K562 (cell line): Measurements from ENCODE around the gene RBM34. TPM values are rescaled to one million over a fixed set of nuclear protein-coding genes. Genes with fewer than 3 reads are reported as not detected.
A peak's percentile ranks its signal among the peaks of the same experiment; 100 is the strongest.

Experiments used
- ATAC-seq: fragments of 200-7000 bp; cut with Tn5 transposase; 3 replicates; pipeline ENCODE4 v1.9.1; 2020; ENCODE audit warnings: moderate library complexity
- BruUV-seq: library from RNA; stranded (reverse); fragments of 400-500 nt; replicated peaks from 2 replicates; lab custom pipeline; 2021; lab: Mats Ljungman, UMichigan
- CTCF ChIA-PET: fragments of 300-600 bp; formaldehyde crosslinking; extraction: SDS; loops from one replicate; lab custom pipeline; 2021; ENCODE audit warnings: low intra/inter-chr PET ratio; lab: Yijun Ruan, JAX
- POLR2A ChIA-PET: fragments of 300-600, 350-650 bp; sonication (Branson Sonifier 250); formaldehyde crosslinking; extraction: SDS; loops from one replicate; lab custom pipeline; 2021; ENCODE audit warnings: antibody characterized with exemption, inconsistent platforms; lab: Yijun Ruan, JAX
- DNase-seq, 4 experiments: peaks; one replicate each; pipeline versions ENCODE4 v3.0.0 to v3.0.0-alpha.2; 2011 to 2018; ENCODE audit warnings: low spot score in 3 of 4, mixed read lengths in 3 of 4; ENCODE audit errors: extremely low read depth in 1 of 4
- FAIRE-seq: peaks from 2 replicates; lab custom pipeline; 2011; peaks lifted over from hg19 to GRCh38; lab: Jason Lieb, UNC
- H2AFZ ChIP-seq: 2 replicates; pipeline ENCODE4 v1.6.0; 2011; ENCODE audit warnings: low read depth, low read length, control low read depth, inconsistent platforms
- H3K27ac ChIP-seq: fragments of 200-600 bp; 3 replicates; pipeline ENCODE4 v1.8.0; 2011; ENCODE audit warnings: low read depth, mild to moderate bottlenecking, control low read depth, inconsistent platforms, low read length, moderate library complexity, mixed read lengths; ENCODE audit errors: extremely low read depth
- H3K27me3 ChIP-seq, 2 experiments: fragments of 300-600 bp in 1 of 2; 2 replicates in 1 of 2; 3 replicates in 1 of 2; pipeline versions ENCODE4 v1.6.0 to v1.8.0; 2011; ENCODE audit warnings: inconsistent platforms in 2 of 2, low read length in 2 of 2, mild to moderate bottlenecking in 1 of 2, mixed read lengths in 1 of 2, moderate library complexity in 1 of 2; ENCODE audit not compliant: control insufficient read depth in 2 of 2, insufficient read depth in 2 of 2
- H3K36me3 ChIP-seq: fragments of 300-600 bp; 3 replicates; pipeline ENCODE4 v1.8.0; 2011; ENCODE audit warnings: mild to moderate bottlenecking, low read length, inconsistent platforms; ENCODE audit not compliant: control insufficient read depth, insufficient read depth
- H3K4me1 ChIP-seq, 2 experiments: fragments of 200-600 bp in 1 of 2; replicated peaks in 1 of 2; 2 replicates in 1 of 2; 3 replicates in 1 of 2; pipeline versions ENCODE4 v1.5.1 to v1.8.0; 2011; ENCODE audit warnings: inconsistent platforms in 2 of 2, low read length in 2 of 2, mild to moderate bottlenecking in 1 of 2, mixed read lengths in 1 of 2, moderate library complexity in 1 of 2; ENCODE audit not compliant: control insufficient read depth in 2 of 2, insufficient read depth in 2 of 2
- H3K4me2 ChIP-seq: 2 replicates; pipeline ENCODE4 v1.6.1; 2011; ENCODE audit warnings: low read length, control low read depth, inconsistent platforms, mixed read lengths; ENCODE audit not compliant: insufficient read depth
- H3K4me3 ChIP-seq: fragments of 200-600 bp; sonication (generic), shearing (Covaris generic); 2 replicates; pipeline ENCODE4 v1.5.1; 2016; ENCODE audit warnings: control low read depth, inconsistent platforms
- H3K79me2 ChIP-seq: fragments of 200-600 bp; 3 replicates; pipeline ENCODE4 v1.8.0; 2011; ENCODE audit warnings: low read length, inconsistent platforms; ENCODE audit not compliant: control insufficient read depth, insufficient read depth
- H3K9ac ChIP-seq, 2 experiments: 2 replicates each; pipeline versions ENCODE4 v1.6.0 to v1.6.1; 2011; ENCODE audit warnings: low read depth in 2 of 2, low read length in 2 of 2, control low read depth in 1 of 2, inconsistent platforms in 1 of 2, mild to moderate bottlenecking in 1 of 2, mixed read lengths in 1 of 2; ENCODE audit not compliant: insufficient read depth in 1 of 2
- H3K9me1 ChIP-seq: one replicate; pipeline ENCODE4 v1.6.0; 2011; ENCODE audit warnings: inconsistent platforms, mild to moderate bottlenecking, low read length, moderate library complexity; ENCODE audit not compliant: control insufficient read depth, insufficient read depth
- H3K9me3 ChIP-seq: replicated peaks from 2 replicates; pipeline ENCODE4 v1.5.1; 2011; ENCODE audit warnings: low read depth, low read length, inconsistent platforms; ENCODE audit not compliant: control insufficient read depth, insufficient read depth
- H4K20me1 ChIP-seq: replicated peaks from 2 replicates; pipeline ENCODE4 v1.6.1; 2011; ENCODE audit warnings: low read length, inconsistent platforms, mixed read lengths; ENCODE audit not compliant: control insufficient read depth, insufficient read depth
- CBX1 ChIP-seq: sonication (generic); IDR thresholded peaks from 2 replicates; pipeline ENCODE4 v1.6.1; 2016; ENCODE audit warnings: antibody characterized with exemption, low read depth, mild to moderate bottlenecking
- CXXC5 ChIP-seq: fragments of 250-450 bp; sonication (Bioruptor Pico); IDR thresholded peaks from 2 replicates; pipeline ENCODE4 v1.8.0; 2022; ENCODE audit warnings: inconsistent platforms, mild to moderate bottlenecking, moderate library complexity
- ERF ChIP-seq: fragments of 450-650 bp; formaldehyde crosslinking; IDR thresholded peaks from 2 replicates; pipeline ENCODE4 v1.4.0; 2020; ENCODE audit warnings: mild to moderate bottlenecking, mixed read lengths
- NFRKB ChIP-seq: fragments of 450-650 bp; IDR thresholded peaks from 2 replicates; pipeline ENCODE4 v1.6.1; 2016; ENCODE audit warnings: low read depth
- PATZ1 ChIP-seq: fragments of 250-450 bp; sonication (Bioruptor Pico); IDR thresholded peaks from 2 replicates; pipeline ENCODE4 v1.5.0; 2020; ENCODE audit warnings: mild to moderate bottlenecking, borderline replicate concordance
- POLR2B ChIP-seq: fragments of 450-650 bp; IDR thresholded peaks from 2 replicates; pipeline ENCODE4 v1.6.1; 2018; ENCODE audit warnings: low read depth; ENCODE audit not compliant: partially characterized antibody
- RFX1 ChIP-seq: fragments of 450-650 bp; IDR thresholded peaks from 2 replicates; pipeline ENCODE4 v1.6.1; 2016; ENCODE audit warnings: mild to moderate bottlenecking, moderate library complexity
- RUNX1 ChIP-seq: sonication (generic); IDR thresholded peaks from 2 replicates; pipeline ENCODE4 v1.6.1; 2016; ENCODE audit warnings: antibody characterized with exemption, low read depth
- SIX5 ChIP-seq, 2 experiments: IDR thresholded peaks; 2 replicates each; pipeline ENCODE4 v1.6.1; 2011; ENCODE audit warnings: low read length in 2 of 2, borderline replicate concordance in 1 of 2, low read depth in 1 of 2, mild to moderate bottlenecking in 1 of 2, moderate library complexity in 1 of 2; ENCODE audit not compliant: insufficient read depth in 1 of 2
- ZNF347 ChIP-seq: fragments of 450-650 bp; formaldehyde crosslinking; IDR thresholded peaks from 2 replicates; pipeline ENCODE4 v1.4.0; 2020; ENCODE audit warnings: low read depth, mild to moderate bottlenecking, moderate library complexity
- ZNF384 ChIP-seq: IDR thresholded peaks from 2 replicates; pipeline ENCODE4 v1.6.1; 2012; ENCODE audit warnings: low read depth, low read length, improper control_type of control experiment
- ZNF584 ChIP-seq: fragments of 200-800 bp; sonication (Bioruptor generic); IDR thresholded peaks from 2 replicates; pipeline ENCODE4 v1.6.1; 2016; ENCODE audit warnings: low read depth, mild to moderate bottlenecking, missing genetic modification characterization, missing compliant biosample characterization
- WGBS: fragments of 100-300 bp; shearing (Covaris generic); methylation state at CpG from one replicate; pipeline ENCODE4 v1.1.6; 2016; ENCODE audit warnings: low coverage, mixed read lengths; ENCODE audit not compliant: insufficient coverage; ENCODE audit errors: missing lambda C conversion rate; 5-methylcytosine and 5-hydroxymethylcytosine counted together
- in situ Hi-C: fragments of 300-500 bp; cut with MboI; formaldehyde crosslinking; loops from 4 replicates; pipeline ENCODE4 v1.15.0; 2018; ENCODE audit warnings: inconsistent platforms, mixed read lengths
- intact Hi-C: fragments of 100-400 bp; cut with micrococcal nuclease; formaldehyde crosslinking; loops from 2 replicates; pipeline ENCODE4 v1.14.2; 2022
- polyA plus RNA-seq, 8 experiments: library from polyadenylated mRNA; depleted of rRNA in 4 of 8; stranded (reverse) in 5 of 8; unstranded in 3 of 8; fragments of >200 nt; fragmentation: Nextera tagmentation in 2 of 8; fragmentation: Illumina TruSeq in 1 of 8; extraction: Ambion mirVana in 2 of 8; extraction: Trizol in 1 of 8; gene quantifications; 2 replicates each; pipeline versions ENCODE4 v1.2.1 to v1.2.3, GENCODE V29; 2011 to 2014; ENCODE audit warnings: inconsistent platforms in 1 of 8, missing spikeins in 1 of 8
- total RNA-seq, 7 experiments: library from RNA; depleted of rRNA in 6 of 7; stranded (reverse); fragments of >200 nt in 6 of 7; fragmentation: Illumina TruSeq in 2 of 7; extraction: Trizol in 2 of 7; gene quantifications; 2 replicates each; pipeline versions ENCODE4 v1.2.1 to v1.2.3, GENCODE V29; 2011 to 2021; ENCODE audit warnings: low replicate concordance in 1 of 7
- TF ChIP-seq, protein P1 (sequence below): fragments of 200-800 bp; sonication (Bioruptor generic); IDR thresholded peaks from 2 replicates; pipeline ENCODE4 v1.6.1; 2016; ENCODE audit warnings: missing genetic modification characterization, missing compliant biosample characterization

Gene RBM34
- total and polyA plus RNA-seq, 9 of the 15 experiments (the other 6 are each of a cell fraction or from before 2014, with no cell fraction given) = 64.0 to 178 (median 124) TPM

- POLR2A ChIA-PET = interaction anchor here (0.5 to 5.2 kb wide), 12 partner anchors 9 to 1496 kb away, joined by 3 to 51 read pairs (median 3); partner anchors contain the start of gene HEATR1
- peaks cover 18% of the 10 kb centered on the region for H3K79me2 ChIP-seq
- no TSS peak for BruUV-seq
- DNase-seq (no peak), ATAC-seq (peak; percentile 1; the same call in 2 of the 3 replicates), FAIRE-seq (no peak)
- no peak overlapping the region for H2AFZ ChIP-seq
- no peak overlapping the region; a peak in 1 of 4 replicates for H3K9ac ChIP-seq
- no peak overlapping the region for H3K4me2 ChIP-seq
- H3K9me1 ChIP-seq = peaks cover 2% of the 10 kb centered on the region
- no peaks in the 10 kb centered on the region for H3K9me3 ChIP-seq
- intact Hi-C loops (no loop called here), in situ Hi-C loops (no loop called here)
- H3K36me3 ChIP-seq = peaks cover 63% of the 10 kb centered on the region
- CTCF ChIA-PET = interaction anchor here (0.6 kb wide), 1 partner anchor 998 kb away, joined by 5 read pairs; no protein-coding TSS in a partner anchor
- H3K4me3 ChIP-seq = no peak overlapping the region
- no peaks in the 10 kb centered on the region for H3K27me3 ChIP-seq
- peaks cover 5 to 20% of the 10 kb centered on the region in 2 experiments for H3K4me1 ChIP-seq
- no peaks in the 10 kb centered on the region for H4K20me1 ChIP-seq
- no peak overlapping the region for H3K27ac ChIP-seq
- 93% methylated on average over 1 of the region's 1 CpG for WGBS
- TF ChIP-seq POLR2B (peak; percentile 58), ZNF347 (CRISPR knock-in tag) (0 out of 2 replicates have a peak, but pooled peaks have one; percentile 23), ZNF584 (CRISPR knock-in tag) (no peak), SIX5 (IDR thresholded peaks at IDR 0.05; ENCODE audit: borderline replicate concordance in 1 of 2, insufficient read depth in 1 of 2, low read depth in 1 of 2, low read length in 2 of 2) (0 out of 4 replicates have a peak, but pooled peaks of 1 of the 2 experiments have one; percentile 12), CXXC5 (CRISPR knock-in tag) (no peak), CBX1 (0 out of 2 replicates have a peak, but pooled peaks have one; percentile 25), ZNF384 (no peak), ERF (CRISPR knock-in tag) (0 out of 2 replicates have a peak, but pooled peaks have one; percentile 60), RUNX1 (no peak), PATZ1 (no peak), RFX1 (no peak), NFRKB (no peak)
- TF ChIP-seq, protein P1, sequence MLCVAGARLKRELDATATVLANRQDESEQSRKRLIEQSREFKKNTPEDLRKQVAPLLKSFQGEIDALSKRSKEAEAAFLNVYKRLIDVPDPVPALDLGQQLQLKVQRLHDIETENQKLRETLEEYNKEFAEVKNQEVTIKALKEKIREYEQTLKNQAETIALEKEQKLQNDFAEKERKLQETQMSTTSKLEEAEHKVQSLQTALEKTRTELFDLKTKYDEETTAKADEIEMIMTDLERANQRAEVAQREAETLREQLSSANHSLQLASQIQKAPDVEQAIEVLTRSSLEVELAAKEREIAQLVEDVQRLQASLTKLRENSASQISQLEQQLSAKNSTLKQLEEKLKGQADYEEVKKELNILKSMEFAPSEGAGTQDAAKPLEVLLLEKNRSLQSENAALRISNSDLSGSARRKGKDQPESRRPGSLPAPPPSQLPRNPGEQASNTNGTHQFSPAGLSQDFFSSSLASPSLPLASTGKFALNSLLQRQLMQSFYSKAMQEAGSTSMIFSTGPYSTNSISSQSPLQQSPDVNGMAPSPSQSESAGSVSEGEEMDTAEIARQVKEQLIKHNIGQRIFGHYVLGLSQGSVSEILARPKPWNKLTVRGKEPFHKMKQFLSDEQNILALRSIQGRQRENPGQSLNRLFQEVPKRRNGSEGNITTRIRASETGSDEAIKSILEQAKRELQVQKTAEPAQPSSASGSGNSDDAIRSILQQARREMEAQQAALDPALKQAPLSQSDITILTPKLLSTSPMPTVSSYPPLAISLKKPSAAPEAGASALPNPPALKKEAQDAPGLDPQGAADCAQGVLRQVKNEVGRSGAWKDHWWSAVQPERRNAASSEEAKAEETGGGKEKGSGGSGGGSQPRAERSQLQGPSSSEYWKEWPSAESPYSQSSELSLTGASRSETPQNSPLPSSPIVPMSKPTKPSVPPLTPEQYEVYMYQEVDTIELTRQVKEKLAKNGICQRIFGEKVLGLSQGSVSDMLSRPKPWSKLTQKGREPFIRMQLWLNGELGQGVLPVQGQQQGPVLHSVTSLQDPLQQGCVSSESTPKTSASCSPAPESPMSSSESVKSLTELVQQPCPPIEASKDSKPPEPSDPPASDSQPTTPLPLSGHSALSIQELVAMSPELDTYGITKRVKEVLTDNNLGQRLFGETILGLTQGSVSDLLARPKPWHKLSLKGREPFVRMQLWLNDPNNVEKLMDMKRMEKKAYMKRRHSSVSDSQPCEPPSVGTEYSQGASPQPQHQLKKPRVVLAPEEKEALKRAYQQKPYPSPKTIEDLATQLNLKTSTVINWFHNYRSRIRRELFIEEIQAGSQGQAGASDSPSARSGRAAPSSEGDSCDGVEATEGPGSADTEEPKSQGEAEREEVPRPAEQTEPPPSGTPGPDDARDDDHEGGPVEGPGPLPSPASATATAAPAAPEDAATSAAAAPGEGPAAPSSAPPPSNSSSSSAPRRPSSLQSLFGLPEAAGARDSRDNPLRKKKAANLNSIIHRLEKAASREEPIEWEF (CRISPR knock-in tag) = no peak
Observed at GRCh38 chr1:235108185-235108593, 52.9 kb downstream of the RBM34 start.
